Erythroblast (primary cell): ENCODE results near the gene XIRP2.

Source experiments
- GATA1 ChIP-seq: IDR thresholded peaks from 2 replicates; pipeline ENCODE4 v1.6.1; 2011; ENCODE audit warnings: low read depth, mild to moderate bottlenecking, control low read depth, low read length, moderate library complexity
- POLR2A ChIP-seq: IDR thresholded peaks from 2 replicates; pipeline ENCODE4 v1.6.1; 2011; ENCODE audit warnings: mild to moderate bottlenecking, low read length

DNA sequence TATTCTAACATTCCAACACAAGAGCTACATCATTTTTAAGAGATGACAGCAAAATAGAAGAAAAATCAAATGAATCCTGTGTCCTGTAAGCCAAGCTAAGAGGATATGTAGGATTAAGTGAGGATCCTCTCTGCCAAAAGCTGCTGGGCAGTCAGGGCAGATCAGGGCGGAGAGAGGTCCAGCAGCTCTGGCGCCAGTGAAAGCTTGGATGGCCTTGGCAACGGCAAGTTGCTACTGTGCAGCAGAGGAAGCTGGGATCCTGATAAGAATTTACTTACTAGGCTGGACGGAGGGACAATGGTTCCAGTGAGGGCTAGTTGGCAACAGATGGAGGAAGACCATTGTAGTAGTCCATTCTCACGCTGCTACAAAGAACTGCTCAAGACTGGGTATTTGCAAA, 391.5 kb downstream of the XIRP2 start:
- no peak for TF ChIP-seq POLR2A
- TF ChIP-seq GATA1 = no peak
